H1 (cell line): ENCODE data around the gene UBE2D2. TPM values are rescaled to one million over a fixed set of nuclear protein-coding genes. Genes with fewer than 3 reads are reported as not detected.

Source experiments
- CTCF ChIA-PET: fragments of 300-600 bp; sonication (Branson Sonifier 250); formaldehyde crosslinking; loops from one replicate; lab custom pipeline; 2021; ENCODE audit not compliant: partially characterized antibody; lab: Charles Lee
- POLR2A ChIA-PET: fragments of 300-600 bp; sonication (Branson Sonifier 250); formaldehyde crosslinking; loops from one replicate; lab custom pipeline; 2021; ENCODE audit warnings: inconsistent platforms; ENCODE audit not compliant: partially characterized antibody; lab: Charles Lee
- DNase-seq, 2 experiments: peaks; one replicate each; pipeline versions ENCODE4 v3.0.0 to v3.0.0-alpha.2; 2010 to 2022; ENCODE audit warnings: low spot score in 2 of 2, low read depth in 1 of 2, mixed read lengths in 1 of 2
- FAIRE-seq: peaks from 2 replicates; lab custom pipeline; 2011; peaks lifted over from hg19 to GRCh38; lab: Jason Lieb, UNC
- H2AFZ ChIP-seq: 2 replicates; pipeline ENCODE4 v1.8.1; 2012; ENCODE audit warnings: low read length, inconsistent platforms
- H2AK5ac ChIP-seq: 2 replicates; pipeline ENCODE4 v1.6.1; 2013; ENCODE audit warnings: low read depth, low read length
- H2BK120ac ChIP-seq: replicated peaks from 2 replicates; pipeline ENCODE3; 2013; ENCODE audit warnings: low read depth, low read length, inconsistent platforms
- H2BK12ac ChIP-seq: 2 replicates; pipeline ENCODE4 v1.6.1; 2013; ENCODE audit warnings: low read depth, low read length
- H2BK15ac ChIP-seq: 2 replicates; pipeline ENCODE4 v1.6.1; 2013; ENCODE audit warnings: low read length
- H2BK20ac ChIP-seq: 2 replicates; pipeline ENCODE4 v1.6.1; 2013; ENCODE audit warnings: low read length
- H2BK5ac ChIP-seq: 2 replicates; pipeline ENCODE4 v1.6.1; 2013; ENCODE audit warnings: low read depth, low read length
- H3K14ac ChIP-seq: 2 replicates; pipeline ENCODE4 v1.6.1; 2013; ENCODE audit warnings: inconsistent platforms; ENCODE audit not compliant: insufficient read length
- H3K18ac ChIP-seq: 2 replicates; pipeline ENCODE4 v1.6.1; 2013; ENCODE audit warnings: low read length; ENCODE audit errors: extremely low read depth
- H3K23ac ChIP-seq: 2 replicates; pipeline ENCODE4 v1.6.1; 2013; ENCODE audit warnings: inconsistent platforms; ENCODE audit not compliant: insufficient read length
- H3K23me2 ChIP-seq: 2 replicates; pipeline ENCODE4 v1.6.1; 2013; ENCODE audit warnings: low read depth, low read length
- H3K27ac ChIP-seq: 2 replicates; pipeline ENCODE4 v1.6.1; 2011; ENCODE audit warnings: low read depth, low read length, inconsistent platforms
- H3K27me3 ChIP-seq, 4 experiments: replicated peaks in 1 of 4; 1 replicate in 1 of 4; 2 replicates in 3 of 4; pipeline versions ENCODE4 v1.6.1 to v1.8.1; 2011 to 2013; ENCODE audit warnings: low read length in 3 of 4, mild to moderate bottlenecking in 3 of 4, inconsistent platforms in 2 of 4, mixed read lengths in 2 of 4, moderate library complexity in 1 of 4; ENCODE audit not compliant: control insufficient read depth in 3 of 4, insufficient read depth in 3 of 4; ENCODE audit errors: extremely low read depth in 1 of 4
- H3K36me3 ChIP-seq, 4 experiments: 2 replicates each; pipeline versions ENCODE4 v1.6.1 to v1.8.1; 2011 to 2013; ENCODE audit warnings: mild to moderate bottlenecking in 4 of 4, low read length in 3 of 4, moderate library complexity in 2 of 4, control low read depth in 1 of 4, inconsistent platforms in 1 of 4; ENCODE audit not compliant: insufficient read depth in 4 of 4, control insufficient read depth in 2 of 4
- H3K4ac ChIP-seq: replicated peaks from 2 replicates; pipeline ENCODE3; 2013; ENCODE audit warnings: low read length, low read depth, mixed read lengths, inconsistent platforms; ENCODE audit not compliant: insufficient read length
- H3K4me1 ChIP-seq, 4 experiments: replicated peaks in 1 of 4; 1 replicate in 1 of 4; 2 replicates in 3 of 4; pipeline versions ENCODE4 v1.6.1 to v1.8.1; 2011 to 2013; ENCODE audit warnings: low read length in 3 of 4, inconsistent platforms in 2 of 4, mixed read lengths in 1 of 4; ENCODE audit not compliant: insufficient read depth in 4 of 4, control insufficient read depth in 3 of 4
- H3K4me2 ChIP-seq, 2 experiments: 2 replicates each; pipeline versions ENCODE4 v1.6.1 to v1.8.1; 2011 to 2013; ENCODE audit warnings: low read depth in 2 of 2, low read length in 2 of 2, control low read depth in 1 of 2, inconsistent platforms in 1 of 2, mild to moderate bottlenecking in 1 of 2; ENCODE audit not compliant: insufficient read depth in 1 of 2
- H3K4me3 ChIP-seq, 4 experiments: fragments of 200-600, 300-600 bp in 1 of 4; sonication (generic), shearing (Covaris generic), sonication (Bioruptor Twin) in 1 of 4; 2 replicates each; pipeline versions ENCODE4 v1.5.1 to v1.8.1; 2011 to 2016; ENCODE audit warnings: low read length in 4 of 4, low read depth in 3 of 4, control low read depth in 2 of 4, inconsistent platforms in 2 of 4, mild to moderate bottlenecking in 2 of 4, mixed read lengths in 1 of 4, moderate library complexity in 1 of 4; ENCODE audit not compliant: insufficient read depth in 2 of 4; ENCODE audit errors: extremely low read depth in 1 of 4
- H3K56ac ChIP-seq: replicated peaks from 2 replicates; pipeline ENCODE3; 2013; ENCODE audit warnings: low read depth, mild to moderate bottlenecking, mixed read lengths, low read length, inconsistent platforms; ENCODE audit not compliant: insufficient read length
- H3K79me1 ChIP-seq: 2 replicates; pipeline ENCODE4 v1.6.1; 2013; ENCODE audit warnings: low read depth, low read length, control low read depth
- H3K79me2 ChIP-seq, 2 experiments: 2 replicates each; pipeline versions ENCODE4 v1.6.1 to v1.8.1; 2012 to 2013; ENCODE audit warnings: low read length in 2 of 2, mild to moderate bottlenecking in 2 of 2, inconsistent platforms in 1 of 2; ENCODE audit not compliant: insufficient read depth in 2 of 2, control insufficient read depth in 1 of 2
- H3K9ac ChIP-seq, 4 experiments: replicated peaks in 1 of 4; 1 replicate in 1 of 4; 2 replicates in 3 of 4; pipeline versions ENCODE4 v1.6.1 to v1.8.1; 2011 to 2013; ENCODE audit warnings: low read depth in 3 of 4, low read length in 3 of 4, control low read depth in 2 of 4, mild to moderate bottlenecking in 2 of 4, moderate library complexity in 2 of 4, inconsistent platforms in 1 of 4; ENCODE audit errors: extremely low read depth in 1 of 4
- H3K9me3 ChIP-seq, 2 experiments: 2 replicates each; pipeline versions ENCODE4 v1.6.1 to v1.8.1; 2012 to 2013; ENCODE audit warnings: mild to moderate bottlenecking in 2 of 2, moderate library complexity in 2 of 2, control low read depth in 1 of 2, inconsistent platforms in 1 of 2, low read depth in 1 of 2, low read length in 1 of 2, mixed read lengths in 1 of 2; ENCODE audit not compliant: insufficient read depth in 2 of 2
- H4K20me1 ChIP-seq, 2 experiments: replicated peaks in 1 of 2; 2 replicates each; pipeline versions ENCODE3 to v1.8.1; 2011 to 2013; ENCODE audit warnings: inconsistent platforms in 2 of 2, low read length in 2 of 2, mild to moderate bottlenecking in 1 of 2; ENCODE audit not compliant: insufficient read depth in 2 of 2, control insufficient read depth in 1 of 2
- H4K5ac ChIP-seq: 2 replicates; pipeline ENCODE4 v1.6.1; 2013; ENCODE audit warnings: low read length, low read depth, mixed read lengths, inconsistent platforms; ENCODE audit not compliant: insufficient read length
- H4K8ac ChIP-seq: 2 replicates; pipeline ENCODE4 v1.8.0; 2013; ENCODE audit warnings: mild to moderate bottlenecking, moderate library complexity, low read length, inconsistent platforms; ENCODE audit not compliant: insufficient read depth; ENCODE audit errors: extremely low read depth
- H4K91ac ChIP-seq: replicated peaks from 2 replicates; pipeline ENCODE3; 2013; ENCODE audit warnings: low read length, mixed read lengths, inconsistent platforms; ENCODE audit not compliant: insufficient read length
- CBX8 ChIP-seq: fragments of 300-800, 300-1000 bp; sonication (generic); IDR thresholded peaks from 2 replicates; pipeline ENCODE4 v1.7.1; 2016; ENCODE audit warnings: low read depth, low read length, borderline replicate concordance
- CHD2 ChIP-seq: IDR thresholded peaks from 2 replicates; pipeline ENCODE4 v1.6.1; 2012; ENCODE audit warnings: low read length, improper control_type of control experiment
- CTBP2 ChIP-seq: IDR thresholded peaks from 2 replicates; pipeline ENCODE4 v1.7.0; 2011; ENCODE audit warnings: borderline replicate concordance, mild to moderate bottlenecking, moderate library complexity, mixed read lengths, low read length; ENCODE audit not compliant: insufficient read depth, insufficient read length
- GTF2F1 ChIP-seq: IDR thresholded peaks from 2 replicates; pipeline ENCODE4 v1.6.1; 2012; ENCODE audit warnings: low read depth, low read length, improper control_type of control experiment, borderline replicate concordance
- KDM1A ChIP-seq: fragments of 200-600, 300-600 bp; sonication (generic); IDR thresholded peaks from 2 replicates; pipeline ENCODE4 v1.7.1; 2016; ENCODE audit warnings: mild to moderate bottlenecking, low read length, borderline replicate concordance
- KDM4A ChIP-seq: IDR thresholded peaks from one replicate; pipeline ENCODE4 v1.7.1; 2012; ENCODE audit warnings: low read depth, mild to moderate bottlenecking, moderate library complexity, low read length, inconsistent platforms; ENCODE audit not compliant: severe bottlenecking
- POLR2AphosphoS5 ChIP-seq: IDR thresholded peaks from 2 replicates; pipeline ENCODE4 v1.6.1; 2011; ENCODE audit warnings: low read depth, low read length
- RAD21 ChIP-seq, 2 experiments: IDR thresholded peaks in 1 of 2; conservative IDR thresholded peaks in 1 of 2; 2 replicates each; pipeline ENCODE4 v1.6.1; 2011; ENCODE audit warnings: low read depth in 2 of 2, low read length in 2 of 2, improper control_type of control experiment in 1 of 2, inconsistent platforms in 1 of 2, mild to moderate bottlenecking in 1 of 2, moderate library complexity in 1 of 2
- RBBP5 ChIP-seq: IDR thresholded peaks from 2 replicates; pipeline ENCODE4 v1.7.1; 2012; ENCODE audit warnings: low read depth, mild to moderate bottlenecking, inconsistent platforms, low read length, moderate library complexity, borderline replicate concordance
- RFX5 ChIP-seq: IDR thresholded peaks from 2 replicates; pipeline ENCODE4 v1.6.1; 2011; ENCODE audit warnings: low read depth, low read length, improper control_type of control experiment, borderline replicate concordance
- TBP ChIP-seq: IDR thresholded peaks from 2 replicates; pipeline ENCODE4 v1.6.1; 2011; ENCODE audit warnings: low read depth, low read length, improper control_type of control experiment
- WGBS, 2 experiments: shearing (Covaris generic) in 1 of 2; methylation state at CpG; one replicate each; pipeline versions ENCODE4 v1.1.6 to v1.1.7; 2013 to 2015; ENCODE audit warnings: low lambda C conversion rate in 2 of 2, mixed read lengths in 2 of 2, inconsistent platforms in 1 of 2, low coverage in 1 of 2, missing lambda C conversion rate in 1 of 2; ENCODE audit not compliant: insufficient replicate concordance in 2 of 2, insufficient coverage in 1 of 2, insufficient read length in 1 of 2; ENCODE audit errors: extremely low coverage in 1 of 2, missing lambda C conversion rate in 1 of 2; 5-methylcytosine and 5-hydroxymethylcytosine counted together
- polyA plus RNA-seq, 7 experiments: library from polyadenylated mRNA; depleted of rRNA in 3 of 7; stranded (reverse) in 5 of 7; unstranded in 2 of 7; fragments of >200 nt in 5 of 7; fragments of 200-250 nt in 2 of 7; gene quantifications; 1 replicate in 5 of 7; 2 replicates in 1 of 7; 4 replicates in 1 of 7; pipeline versions ENCODE4 v1.2.1 to v1.2.3, GENCODE V29; 2011 to 2013; ENCODE audit warnings: missing spikeins in 2 of 7, mixed read lengths in 2 of 7
- total RNA-seq: library from RNA; stranded (reverse); fragmentation: NEBNext Ultra II Directional; extraction: Animal tissue kit (Norgen Biotek cat#: 25700); gene quantifications from 2 replicates; pipeline ENCODE4 v1.2.1, GENCODE V29; 2021

Gene UBE2D2
- total and polyA plus RNA-seq, 2 of the 8 experiments (the other 6 are each of a cell fraction or from before 2014, with no cell fraction given): 66.9 to 203 TPM

DNA sequence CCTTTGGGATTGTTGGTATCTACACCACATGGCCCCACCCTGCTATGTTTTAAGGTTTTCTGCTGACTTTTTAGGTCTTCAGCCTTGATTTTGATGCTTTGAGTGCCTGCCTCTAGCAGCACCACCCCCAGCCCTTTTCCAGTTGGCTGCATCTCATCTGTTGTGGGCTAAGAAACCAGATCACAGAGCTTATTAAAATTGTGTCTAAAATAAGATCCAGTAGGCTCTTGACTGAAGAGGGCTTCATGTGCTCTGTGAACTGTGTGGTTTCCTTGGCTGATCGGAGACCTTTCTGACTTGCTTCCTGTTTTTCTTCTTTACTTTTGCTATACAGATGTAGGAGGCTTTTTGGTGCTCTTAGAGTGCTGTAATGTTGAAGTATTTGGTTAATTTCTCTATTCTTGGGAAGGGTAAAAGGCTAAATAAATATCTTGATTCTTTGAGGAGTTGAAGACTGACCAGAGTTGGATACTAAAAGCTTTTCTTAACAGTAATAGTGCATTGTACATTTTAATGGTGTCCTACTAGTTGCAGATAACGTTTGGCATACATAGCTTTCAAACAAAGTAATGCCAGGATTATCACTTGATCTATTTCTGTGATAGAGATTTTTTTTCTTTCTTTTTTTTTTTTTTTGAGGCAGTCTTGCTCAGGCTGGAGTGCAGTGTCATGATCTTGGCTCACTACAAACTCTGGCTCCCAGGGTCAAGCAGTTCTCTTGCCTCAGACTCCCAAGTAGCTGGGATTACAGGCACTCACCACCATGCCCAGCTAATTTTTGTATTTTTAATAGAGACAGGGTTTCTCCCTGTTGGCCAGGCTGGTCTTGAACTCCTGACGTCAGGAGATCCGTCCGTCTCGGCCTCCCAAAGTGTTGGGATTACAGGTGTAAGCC is 4.5 kb downstream of the UBE2D2 start:
- no peak for FAIRE-seq
- no peak for DNase-seq
- Histone ChIP-seq H3K27me3 (no peaks in the 10 kb centered on the region), H2BK5ac (no peak overlapping the region), H4K8ac (no peak overlapping the region), H3K27ac (no peak overlapping the region), H3K79me1 (peaks cover 2% of the 10 kb centered on the region), H2AK5ac (no peak overlapping the region), H3K9ac (no peak overlapping the region; a peak in 1 of 7 replicates), H2BK15ac (no peak overlapping the region), H2AFZ (no peak overlapping the region), H2BK12ac (no peak overlapping the region), H3K4ac (no peak overlapping the region), H3K4me2 (no peak overlapping the region; a peak in 1 of 4 replicates), H3K4me1 (peaks cover 0 to 4% (median 2%) of the 10 kb centered on the region in 4 experiments; a peak in 5 of 7 replicates), H3K23ac (no peak overlapping the region), H3K36me3 (peaks cover 0 to 39% (median 3%) of the 10 kb centered on the region in 4 experiments; a peak in 3 of 8 replicates), H2BK120ac (no peak overlapping the region), H4K20me1 (peaks cover 16 to 20% of the 10 kb centered on the region in 2 experiments), H4K5ac (no peak overlapping the region), H3K14ac (no peak overlapping the region), H2BK20ac (no peak overlapping the region), H3K23me2 (peaks cover 4% of the 10 kb centered on the region; the same call in 1 of the 2 replicates), H3K18ac (no peak overlapping the region), H3K79me2 (peaks cover 42 to 90% of the 10 kb centered on the region in 2 experiments), H4K91ac (no peak overlapping the region), H3K4me3 (no peak overlapping the region), H3K9me3 (no peaks in the 10 kb centered on the region), H3K56ac (no peak overlapping the region)
- POLR2A ChIA-PET: interaction anchor here (0.7 to 7.7 kb wide), 10 partner anchors 10 to 89 kb away, joined by 3 to 49 read pairs (median 3); partner anchors contain the start of gene CXXC5
- no peak for TF ChIP-seq RFX5
- TF ChIP-seq RAD21 (IDR thresholded peaks at IDR 0.05 in 1 of 2, conservative IDR thresholded peaks at IDR 0.05 in 1 of 2; ENCODE audit: low read depth in 2 of 2, low read length in 2 of 2): no peak
- TF ChIP-seq RBBP5: no peak
- no peak for TF ChIP-seq CHD2
- TF ChIP-seq KDM4A: no peak
- TF ChIP-seq CBX8: no peak
- no peak for TF ChIP-seq GTF2F1
- no peak for TF ChIP-seq KDM1A
- no peak for TF ChIP-seq POLR2AphosphoS5
- no peak for TF ChIP-seq TBP
- TF ChIP-seq CTBP2: no peak
- CTCF ChIA-PET: interaction anchor here (1.1 to 6.8 kb wide), 5 partner anchors 8 to 49 kb away, joined by 3 to 43 read pairs (median 5); no protein-coding TSS in a partner anchor
- 87% methylated on average over 2 of the region's 6 CpGs; no CpG with 5 or more reads in 1 of the 2 experiments for WGBS, 2 experiments
